A673 (cell line): ENCODE measurements around the gene PDLIM5.

Experiments used
- CTCF ChIP-seq: fragments of 300-800, 200-600 bp; sonication (generic); conservative IDR thresholded peaks from 2 replicates; pipeline ENCODE4 v1.5.1; 2017; ENCODE audit warnings: low read depth, mild to moderate bottlenecking, antibody characterized with exemption, low read length, moderate library complexity, mixed read lengths
- EZH2 ChIP-seq: fragments of 200-600 bp; sonication (generic); IDR thresholded peaks from 2 replicates; pipeline ENCODE4 v1.6.1; 2017; ENCODE audit warnings: borderline replicate concordance, low read depth, mild to moderate bottlenecking, mixed read lengths, antibody characterized with exemption, low read length; ENCODE audit not compliant: poor library complexity, severe bottlenecking

DNA sequence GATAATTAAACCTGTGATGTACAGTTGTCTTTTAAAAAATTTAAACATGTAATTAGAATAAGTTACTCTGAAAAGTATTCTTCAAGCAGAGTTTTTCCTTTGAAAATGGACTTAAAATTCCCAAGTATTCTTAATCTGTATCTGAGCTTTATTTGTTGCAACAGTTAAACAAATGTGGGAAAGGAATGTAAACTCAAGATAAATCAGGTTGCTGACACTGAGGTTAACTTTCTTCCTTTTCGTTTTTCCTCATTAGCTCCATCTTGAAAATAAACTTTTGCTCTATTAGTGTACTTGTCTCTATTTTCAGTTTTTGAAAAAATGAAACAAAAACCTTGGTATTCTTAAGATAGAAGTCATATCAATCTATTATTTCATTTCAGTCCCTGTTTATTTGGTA lies 161.5 kb downstream of the PDLIM5 start:
- no peak for TF ChIP-seq CTCF
- TF ChIP-seq EZH2: no peak
